Trophoblast cell (in vitro differentiated cells and primary cell): Measurements from ENCODE around the gene SAMD8.

Experiments
- DNase-seq, 2 donors: peaks; one replicate each; pipeline ENCODE4 v3.0.0-alpha.2; 2016
- H2AFZ ChIP-seq: 2 replicates; pipeline ENCODE4 v1.6.1; 2013; ENCODE audit warnings: low read length, moderate library complexity, mild to moderate bottlenecking; ENCODE audit not compliant: insufficient read depth, poor library complexity
- H2AK5ac ChIP-seq: 2 replicates; pipeline ENCODE4 v1.6.1; 2013; ENCODE audit warnings: mild to moderate bottlenecking, low read length
- H2BK120ac ChIP-seq: 2 replicates; pipeline ENCODE4 v1.6.1; 2013; ENCODE audit warnings: low read length, mild to moderate bottlenecking, moderate library complexity; ENCODE audit not compliant: insufficient read depth, poor library complexity
- H2BK12ac ChIP-seq: 2 replicates; pipeline ENCODE4 v1.6.1; 2013; ENCODE audit warnings: mild to moderate bottlenecking, low read length, moderate library complexity
- H2BK5ac ChIP-seq: 2 replicates; pipeline ENCODE4 v1.6.1; 2013; ENCODE audit warnings: low read length, low read depth, moderate library complexity, mild to moderate bottlenecking; ENCODE audit not compliant: poor library complexity
- H3K14ac ChIP-seq: 2 replicates; pipeline ENCODE4 v1.6.1; 2013; ENCODE audit warnings: mild to moderate bottlenecking, low read length
- H3K18ac ChIP-seq: 2 replicates; pipeline ENCODE4 v1.6.1; 2013; ENCODE audit warnings: mild to moderate bottlenecking, low read length
- H3K23ac ChIP-seq: 2 replicates; pipeline ENCODE4 v1.6.1; 2013; ENCODE audit warnings: low read length
- H3K27ac ChIP-seq: 2 replicates; pipeline ENCODE4 v1.5.1; 2013; ENCODE audit warnings: low read depth, mild to moderate bottlenecking, inconsistent platforms, low read length, moderate library complexity
- H3K27me3 ChIP-seq: 2 replicates; pipeline ENCODE4 v1.6.1; 2013; ENCODE audit warnings: inconsistent platforms, mild to moderate bottlenecking, low read length, moderate library complexity; ENCODE audit not compliant: insufficient read depth
- H3K36me3 ChIP-seq, 2 experiments: 1 replicate in 1 of 2; 2 replicates in 1 of 2; pipeline ENCODE4 v1.6.1; 2013; ENCODE audit warnings: low read length in 2 of 2, mild to moderate bottlenecking in 2 of 2, moderate library complexity in 1 of 2; ENCODE audit not compliant: insufficient read depth in 2 of 2, control insufficient read depth in 1 of 2
- H3K4ac ChIP-seq: 2 replicates; pipeline ENCODE4 v1.6.1; 2013; ENCODE audit warnings: low read depth, mild to moderate bottlenecking, low read length, moderate library complexity
- H3K4me1 ChIP-seq, 2 experiments: 1 replicate in 1 of 2; 2 replicates in 1 of 2; pipeline ENCODE4 v1.6.1; 2013; ENCODE audit warnings: low read length in 2 of 2, mild to moderate bottlenecking in 2 of 2, moderate library complexity in 1 of 2; ENCODE audit not compliant: insufficient read depth in 2 of 2, control insufficient read depth in 1 of 2
- H3K4me2 ChIP-seq: 2 replicates; pipeline ENCODE4 v1.6.1; 2013; ENCODE audit warnings: inconsistent platforms, mild to moderate bottlenecking, low read length, moderate library complexity
- H3K4me3 ChIP-seq: 2 replicates; pipeline ENCODE4 v1.5.1; 2013; ENCODE audit warnings: mild to moderate bottlenecking, low read depth, low read length, inconsistent platforms
- H3K79me1 ChIP-seq: one replicate; pipeline ENCODE4 v1.6.1; 2013; ENCODE audit warnings: low read length
- H3K79me2 ChIP-seq: 2 replicates; pipeline ENCODE4 v1.6.1; 2013; ENCODE audit warnings: low read length, mild to moderate bottlenecking; ENCODE audit not compliant: control insufficient read depth, insufficient read depth, poor library complexity
- H3K9ac ChIP-seq: 2 replicates; pipeline ENCODE4 v1.6.1; 2013; ENCODE audit warnings: mild to moderate bottlenecking, low read length
- H3K9me3 ChIP-seq: 2 replicates; pipeline ENCODE4 v1.6.1; 2013; ENCODE audit warnings: low read depth, mild to moderate bottlenecking, control low read depth, inconsistent platforms, low read length; ENCODE audit not compliant: insufficient read depth
- H4K12ac ChIP-seq: 2 replicates; pipeline ENCODE4 v1.6.1; 2013; ENCODE audit warnings: low read depth, mild to moderate bottlenecking, low read length, moderate library complexity
- H4K8ac ChIP-seq: 2 replicates; pipeline ENCODE4 v1.6.1; 2013; ENCODE audit warnings: low read depth, mild to moderate bottlenecking, low read length, moderate library complexity
- H4K91ac ChIP-seq: one replicate; pipeline ENCODE4 v1.6.1; 2013; ENCODE audit warnings: low read depth, mild to moderate bottlenecking, low read length, moderate library complexity
- WGBS: extraction: QIAGEN DNeasy Blood & Tissue Kit; methylation state at CpG from one replicate; pipeline ENCODE4 v1.1.7; 2013; ENCODE audit warnings: missing lambda C conversion rate; ENCODE audit not compliant: insufficient read length, insufficient coverage; ENCODE audit errors: extremely low coverage; 5-methylcytosine and 5-hydroxymethylcytosine counted together

Gene SAMD8

GRCh38 chr10:75166623-75166972 is 55.1 kb downstream of the SAMD8 start:
- H2BK12ac ChIP-seq, result no peak overlapping the region
- no peak overlapping the region for H2BK5ac ChIP-seq
- no peak overlapping the region for H3K4me2 ChIP-seq
- WGBS, result no CpG with 5 or more reads among the region's 1 CpG
- H3K23ac ChIP-seq, result no peak overlapping the region
- H3K14ac ChIP-seq, result no peak overlapping the region
- no peak overlapping the region for H2AFZ ChIP-seq
- H3K79me2 ChIP-seq, result no peaks in the 10 kb centered on the region
- no peak overlapping the region for H4K8ac ChIP-seq
- no peaks in the 10 kb centered on the region for H3K4me1 ChIP-seq
- H3K79me1 ChIP-seq, result no peaks in the 10 kb centered on the region
- no peaks in the 10 kb centered on the region for H3K9me3 ChIP-seq
- H2AK5ac ChIP-seq, result no peak overlapping the region
- H3K4ac ChIP-seq, result no peak overlapping the region
- H3K9ac ChIP-seq, result no peak overlapping the region
- H3K4me3 ChIP-seq, result no peak overlapping the region
- no peak overlapping the region for H3K27ac ChIP-seq
- H3K18ac ChIP-seq, result no peak overlapping the region
- no peak for DNase-seq
- no peaks in the 10 kb centered on the region for H3K27me3 ChIP-seq
- no peak overlapping the region for H4K91ac ChIP-seq
- H2BK120ac ChIP-seq, result no peak overlapping the region
- no peak overlapping the region for H4K12ac ChIP-seq
- H3K36me3 ChIP-seq, result peaks cover 2 to 8% of the 10 kb centered on the region in 2 experiments

DNA sequence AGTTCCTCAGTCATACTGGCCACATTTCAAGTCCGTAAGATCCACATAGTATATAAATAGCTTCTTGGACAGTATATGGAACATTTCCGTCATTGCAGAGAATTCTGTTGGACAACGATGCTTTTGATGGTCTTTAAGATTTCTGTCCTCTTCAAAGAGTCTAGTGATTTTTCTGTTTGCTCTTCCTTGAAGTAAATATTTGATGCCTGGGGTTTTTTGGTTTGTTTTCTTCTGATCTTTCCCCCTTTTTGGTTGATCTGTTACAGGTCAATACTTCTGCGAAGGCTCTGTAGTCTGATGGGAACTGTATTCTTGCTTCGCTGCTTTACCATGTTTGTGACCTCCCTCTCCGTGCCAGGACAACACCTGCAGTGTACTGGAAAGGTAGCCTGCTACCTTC is 56.8 kb downstream of the SAMD8 start:
- no peak overlapping the region for H2AK5ac ChIP-seq
- DNase-seq, result no peak

GRCh38 chr10:75170215-75170614 is 58.8 kb downstream of the SAMD8 start:
- no peaks in the 10 kb centered on the region for H3K4me1 ChIP-seq
- H3K27ac ChIP-seq, result no peak overlapping the region
- H4K91ac ChIP-seq, result no peak overlapping the region
- H3K14ac ChIP-seq, result no peak overlapping the region
- H2BK120ac ChIP-seq, result no peak overlapping the region
- H3K9ac ChIP-seq, result no peak overlapping the region
- no peak overlapping the region for H3K4me2 ChIP-seq
- H3K4ac ChIP-seq, result no peak overlapping the region
- no peaks in the 10 kb centered on the region for H3K79me2 ChIP-seq
- H3K9me3 ChIP-seq, result no peaks in the 10 kb centered on the region
- no peaks in the 10 kb centered on the region for H3K27me3 ChIP-seq
- WGBS, result no CpG with 5 or more reads among the region's 1 CpG
- H2AK5ac ChIP-seq, result no peak overlapping the region
- no peak overlapping the region for H4K12ac ChIP-seq
- no peak overlapping the region for H3K4me3 ChIP-seq
- no peak overlapping the region for H2BK12ac ChIP-seq
- H3K36me3 ChIP-seq, result peaks cover 2 to 8% of the 10 kb centered on the region in 2 experiments
- no peak overlapping the region for H3K23ac ChIP-seq
- no peak for DNase-seq
- no peak overlapping the region for H2AFZ ChIP-seq
- no peak overlapping the region for H4K8ac ChIP-seq
- H2BK5ac ChIP-seq, result no peak overlapping the region
- no peak overlapping the region for H3K18ac ChIP-seq
- no peaks in the 10 kb centered on the region for H3K79me1 ChIP-seq

More for the DNA sequence above, 56.8 kb downstream of the SAMD8 start:
- no peaks in the 10 kb centered on the region for H3K9me3 ChIP-seq
- H3K27me3 ChIP-seq, result no peaks in the 10 kb centered on the region
- no peak overlapping the region for H2BK12ac ChIP-seq
- no peak overlapping the region for H2AFZ ChIP-seq
- H2BK120ac ChIP-seq, result no peak overlapping the region
- H4K8ac ChIP-seq, result no peak overlapping the region
- H3K79me1 ChIP-seq, result no peaks in the 10 kb centered on the region
- no peaks in the 10 kb centered on the region for H3K79me2 ChIP-seq
- H3K4me2 ChIP-seq, result no peak overlapping the region
- no peak overlapping the region for H3K9ac ChIP-seq
- no peak overlapping the region for H4K12ac ChIP-seq
- no peak overlapping the region for H4K91ac ChIP-seq
- no peak overlapping the region for H3K23ac ChIP-seq
- no peak overlapping the region for H3K18ac ChIP-seq
- H3K14ac ChIP-seq, result no peak overlapping the region
- no peak overlapping the region for H2BK5ac ChIP-seq
- no peak overlapping the region for H3K4me3 ChIP-seq
- H3K36me3 ChIP-seq, result peaks cover 2 to 8% of the 10 kb centered on the region in 2 experiments
- H3K4ac ChIP-seq, result no peak overlapping the region
- no peak overlapping the region for H3K27ac ChIP-seq
- WGBS, result no CpG with 5 or more reads among the region's 6 CpGs
- H3K4me1 ChIP-seq, result no peaks in the 10 kb centered on the region

GRCh38 chr10:75175046-75175445 is 63.6 kb downstream of the SAMD8 start:
- Histone ChIP-seq H3K23ac (peak overlapping the region; percentile 10), H3K4me2 (no peak overlapping the region), H4K8ac (no peak overlapping the region), H3K79me1 (no peaks in the 10 kb centered on the region), H2AK5ac (no peak overlapping the region), H2BK5ac (no peak overlapping the region), H4K12ac (no peak overlapping the region), H3K14ac (no peak overlapping the region), H2BK12ac (no peak overlapping the region), H3K4ac (no peak overlapping the region), H3K79me2 (no peaks in the 10 kb centered on the region), H3K27ac (no peak overlapping the region), H3K4me3 (no peak overlapping the region), H3K27me3 (no peaks in the 10 kb centered on the region), H2AFZ (no peak overlapping the region), H3K9ac (no peak overlapping the region), H3K36me3 (peaks cover 0 to 3% of the 10 kb centered on the region in 2 experiments), H2BK120ac (no peak overlapping the region), H3K18ac (no peak overlapping the region), H3K4me1 (no peaks in the 10 kb centered on the region), H3K9me3 (no peaks in the 10 kb centered on the region), H4K91ac (no peak overlapping the region)
- no CpG with 5 or more reads among the region's 2 CpGs for WGBS
- DNase-seq, result no peak
